Measurements from ENCODE around the gene CCR7. TPM values are rescaled to one million over a fixed set of nuclear protein-coding genes. Genes with fewer than 3 reads are reported as not detected.

CCR7 gene
- total RNA-seq, 1 experiment from 2014 or later = 0.30 TPM

GRCh38 chr17:40551091-40551878, 14.0 kb downstream of the CCR7 start:
- ChIA-PET CTCF (no interaction called here), POLR2A (ENCODE audit: low non-redundant PET) (no interaction called here)
- H3K4me1 ChIP-seq (ENCODE audit: insufficient read depth, low read length, poor library complexity, severe bottlenecking) = peaks cover 3% of the 10 kb centered on the region
- no peaks in the 10 kb centered on the region for H3K27me3 ChIP-seq (replicated peaks; ENCODE audit: insufficient read depth, low read depth, low read length, poor library complexity)
- no peak overlapping the region for H3K4me3 ChIP-seq (ENCODE audit: low read depth, low read length, poor library complexity, severe bottlenecking)
- no TSS peak for BruUV-seq (replicated peaks)
- H3K9me3 ChIP-seq (ENCODE audit: low read depth, low read length, poor library complexity, severe bottlenecking) = no peaks in the 10 kb centered on the region
- no peak overlapping the region for H3K27ac ChIP-seq (ENCODE audit: low read depth, low read length, poor library complexity, severe bottlenecking)
- intact Hi-C loops (cut with micrococcal nuclease; ENCODE audit: unreplicated experiment) = no loop called here
- no peaks in the 10 kb centered on the region for H3K36me3 ChIP-seq (ENCODE audit: insufficient read depth, low read length, poor library complexity, severe bottlenecking)
- no peak for DNase-seq (ENCODE audit: low spot score)
- no peak for TF ChIP-seq EZH2 (IDR thresholded peaks at IDR 0.05; ENCODE audit: borderline replicate concordance, low read depth, low read length, poor library complexity, severe bottlenecking)
- TF ChIP-seq, protein P1, sequence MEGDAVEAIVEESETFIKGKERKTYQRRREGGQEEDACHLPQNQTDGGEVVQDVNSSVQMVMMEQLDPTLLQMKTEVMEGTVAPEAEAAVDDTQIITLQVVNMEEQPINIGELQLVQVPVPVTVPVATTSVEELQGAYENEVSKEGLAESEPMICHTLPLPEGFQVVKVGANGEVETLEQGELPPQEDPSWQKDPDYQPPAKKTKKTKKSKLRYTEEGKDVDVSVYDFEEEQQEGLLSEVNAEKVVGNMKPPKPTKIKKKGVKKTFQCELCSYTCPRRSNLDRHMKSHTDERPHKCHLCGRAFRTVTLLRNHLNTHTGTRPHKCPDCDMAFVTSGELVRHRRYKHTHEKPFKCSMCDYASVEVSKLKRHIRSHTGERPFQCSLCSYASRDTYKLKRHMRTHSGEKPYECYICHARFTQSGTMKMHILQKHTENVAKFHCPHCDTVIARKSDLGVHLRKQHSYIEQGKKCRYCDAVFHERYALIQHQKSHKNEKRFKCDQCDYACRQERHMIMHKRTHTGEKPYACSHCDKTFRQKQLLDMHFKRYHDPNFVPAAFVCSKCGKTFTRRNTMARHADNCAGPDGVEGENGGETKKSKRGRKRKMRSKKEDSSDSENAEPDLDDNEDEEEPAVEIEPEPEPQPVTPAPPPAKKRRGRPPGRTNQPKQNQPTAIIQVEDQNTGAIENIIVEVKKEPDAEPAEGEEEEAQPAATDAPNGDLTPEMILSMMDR (conservative IDR thresholded peaks at IDR 0.05; ENCODE audit: low read depth, low read length) = no peak

GRCh38 chr17:40550608-40551007, 14.7 kb downstream of the CCR7 start:
- CTCF ChIA-PET = no interaction called here
- TF ChIP-seq EZH2 (IDR thresholded peaks at IDR 0.05; ENCODE audit: borderline replicate concordance, low read depth, low read length, poor library complexity, severe bottlenecking) = no peak
- TF ChIP-seq, protein P1 (conservative IDR thresholded peaks at IDR 0.05; ENCODE audit: low read depth, low read length) = no peak

GRCh38 chr17:40548982-40549685, 16.1 kb downstream of the CCR7 start:
- POLR2A ChIA-PET (ENCODE audit: low non-redundant PET) = no interaction called here
- TF ChIP-seq, protein P1 (conservative IDR thresholded peaks at IDR 0.05; ENCODE audit: low read depth, low read length) = no peak
- TF ChIP-seq EZH2 (IDR thresholded peaks at IDR 0.05; ENCODE audit: borderline replicate concordance, low read depth, low read length, poor library complexity, severe bottlenecking) = no peak
- CTCF ChIA-PET = interaction anchor here (0.6 to 1.5 kb wide), 2 partner anchors 11 to 504 kb away, joined by 3 to 4 read pairs; no protein-coding TSS in a partner anchor
- Histone ChIP-seq H3K27me3 (replicated peaks; ENCODE audit: insufficient read depth, low read depth, low read length, poor library complexity) (no peaks in the 10 kb centered on the region), H3K27ac (ENCODE audit: low read depth, low read length, poor library complexity, severe bottlenecking) (no peak overlapping the region), H3K36me3 (ENCODE audit: insufficient read depth, low read length, poor library complexity, severe bottlenecking) (no peaks in the 10 kb centered on the region), H3K9me3 (ENCODE audit: low read depth, low read length, poor library complexity, severe bottlenecking) (no peaks in the 10 kb centered on the region), H3K4me1 (ENCODE audit: insufficient read depth, low read length, poor library complexity, severe bottlenecking) (peaks cover 3% of the 10 kb centered on the region), H3K4me3 (ENCODE audit: low read depth, low read length, poor library complexity, severe bottlenecking) (no peak overlapping the region)
- DNase-seq (ENCODE audit: low spot score) = no peak
- BruUV-seq (replicated peaks) = no TSS peak
- intact Hi-C loops (cut with micrococcal nuclease; ENCODE audit: unreplicated experiment) = no loop called here

More at GRCh38 chr17:40550608-40551007, 14.7 kb downstream of the CCR7 start:
- DNase-seq (ENCODE audit: low spot score) = no peak
- no TSS peak for BruUV-seq (replicated peaks)
- Histone ChIP-seq H3K4me3 (ENCODE audit: low read depth, low read length, poor library complexity, severe bottlenecking) (no peak overlapping the region), H3K27ac (ENCODE audit: low read depth, low read length, poor library complexity, severe bottlenecking) (no peak overlapping the region), H3K36me3 (ENCODE audit: insufficient read depth, low read length, poor library complexity, severe bottlenecking) (no peaks in the 10 kb centered on the region), H3K4me1 (ENCODE audit: insufficient read depth, low read length, poor library complexity, severe bottlenecking) (peaks cover 3% of the 10 kb centered on the region), H3K27me3 (replicated peaks; ENCODE audit: insufficient read depth, low read depth, low read length, poor library complexity) (no peaks in the 10 kb centered on the region), H3K9me3 (ENCODE audit: low read depth, low read length, poor library complexity, severe bottlenecking) (no peaks in the 10 kb centered on the region)
- POLR2A ChIA-PET (ENCODE audit: low non-redundant PET) = no interaction called here
- intact Hi-C loops (cut with micrococcal nuclease; ENCODE audit: unreplicated experiment) = no loop called here
